ENCODE measurements around the gene OR56A5. TPM values are rescaled to one million over a fixed set of nuclear protein-coding genes. Genes with fewer than 3 reads are reported as not detected.

Gene OR56A5
- total and polyA plus RNA-seq, 2 experiments from 2014 or later = not detected

- TF ChIP-seq EZH2 (IDR thresholded peaks at IDR 0.05; ENCODE audit: insufficient read depth, poor library complexity, severe bottlenecking) (no peak), EZH2phosphoT487 (IDR thresholded peaks at IDR 0.05; ENCODE audit: insufficient read depth, low read depth) (no peak)
- Histone ChIP-seq H3K9ac (no peak overlapping the region), H4K20me1 (ENCODE audit: insufficient read depth) (no peaks in the 10 kb centered on the region), H3K27ac (no peak overlapping the region), H3K79me2 (ENCODE audit: insufficient read depth) (no peaks in the 10 kb centered on the region), H3K9me3 (ENCODE audit: low read depth) (no peaks in the 10 kb centered on the region), H3K27me3 (replicated peaks; ENCODE audit: insufficient read depth) (no peaks in the 10 kb centered on the region), H3K4me2 (ENCODE audit: unreplicated experiment) (no peak overlapping the region), H2AFZ (no peak overlapping the region), H3K36me3 (ENCODE audit: low read depth) (no peaks in the 10 kb centered on the region), H3K4me1 (ENCODE audit: insufficient read depth) (no peaks in the 10 kb centered on the region), H3K9me2 (ENCODE audit: insufficient read depth) (no peaks in the 10 kb centered on the region), H3F3A (ENCODE audit: insufficient read depth) (no peaks in the 10 kb centered on the region), H3K4me3 (no peak overlapping the region)
- 12 to 14% methylated on average over 2 of the region's 2 CpGs for WGBS, 2 experiments (ENCODE audit: low coverage in 1 of 2, low lambda C conversion rate in 2 of 2, missing lambda C conversion rate in 2 of 2)
- in situ Hi-C loops (cut with MboI) = no loop called here
- peak; percentile 19 for DNase-seq
These were observed 45.4 kb downstream of the OR56A5 start for GRCh38 chr11:5922749-5923426.

Small RNAs within 50 kb of the gene (small RNA-seq; reads per million reads assigned to genes)
- gene RNA5SP329 (ENCODE audit: low read depth, low replicate concordance) = not detected

Other genes with a start within 250 kb of the OR56A5 start
- gene OR56B1, start 232.0 kb downstream of the OR56A5 start, total RNA-seq (2014; rRNA removed; shearing (Covaris generic)) = not detected in 2 replicates
- gene OR56B1, start 232.0 kb downstream of the OR56A5 start, polyA plus RNA-seq (2016; fragmentation: Nextera tagmentation; extraction: Ambion mirVana) = not detected in 2 replicates
- 0.43 TPM in 1 of 2 replicates, not detected in the other for gene OR52N4, start 214.3 kb downstream of the OR56A5 start, total RNA-seq (2014; rRNA removed; shearing (Covaris generic))
- not detected in 2 replicates for gene OR52N4, start 214.3 kb downstream of the OR56A5 start, polyA plus RNA-seq (2016; fragmentation: Nextera tagmentation; extraction: Ambion mirVana)
- gene OR52N5, start 185.1 kb downstream of the OR56A5 start, total RNA-seq (2014; rRNA removed; shearing (Covaris generic)) = not detected in 2 replicates
- not detected in 2 replicates for gene OR52N5, start 185.1 kb downstream of the OR56A5 start, polyA plus RNA-seq (2016; fragmentation: Nextera tagmentation; extraction: Ambion mirVana)
- not detected in 2 replicates for gene OR52N1, start 177.2 kb downstream of the OR56A5 start, total RNA-seq (2014; rRNA removed; shearing (Covaris generic))
- not detected in 2 replicates for gene OR52N1, start 177.2 kb downstream of the OR56A5 start, polyA plus RNA-seq (2016; fragmentation: Nextera tagmentation; extraction: Ambion mirVana)
- gene OR52N2, start 159.6 kb downstream of the OR56A5 start, total RNA-seq (2014; rRNA removed; shearing (Covaris generic)) = not detected in 2 replicates
- not detected in 2 replicates for gene OR52N2, start 159.6 kb downstream of the OR56A5 start, polyA plus RNA-seq (2016; fragmentation: Nextera tagmentation; extraction: Ambion mirVana)
- not detected in 2 replicates for gene OR52E6, start 126.6 kb downstream of the OR56A5 start, total RNA-seq (2014; rRNA removed; shearing (Covaris generic))
- not detected in 2 replicates for gene OR52E6, start 126.6 kb downstream of the OR56A5 start, polyA plus RNA-seq (2016; fragmentation: Nextera tagmentation; extraction: Ambion mirVana)
- not detected in 2 replicates for gene OR52E8, start 110.8 kb downstream of the OR56A5 start, total RNA-seq (2014; rRNA removed; shearing (Covaris generic))
- gene OR52E8, start 110.8 kb downstream of the OR56A5 start, polyA plus RNA-seq (2016; fragmentation: Nextera tagmentation; extraction: Ambion mirVana) = not detected in 2 replicates
- not detected in 2 replicates for gene OR52E4, start 87.9 kb downstream of the OR56A5 start, total RNA-seq (2014; rRNA removed; shearing (Covaris generic))
- not detected in 2 replicates for gene OR52E4, start 87.9 kb downstream of the OR56A5 start, polyA plus RNA-seq (2016; fragmentation: Nextera tagmentation; extraction: Ambion mirVana)
- gene OR52E5, start 75.3 kb downstream of the OR56A5 start, total RNA-seq (2014; rRNA removed; shearing (Covaris generic)) = not detected in 2 replicates
- not detected in 2 replicates for gene OR52E5, start 75.3 kb downstream of the OR56A5 start, polyA plus RNA-seq (2016; fragmentation: Nextera tagmentation; extraction: Ambion mirVana)
- gene OR56A3, start 26.2 kb downstream of the OR56A5 start, total RNA-seq (2014; rRNA removed; shearing (Covaris generic)) = not detected in 2 replicates
- gene OR56A3, start 26.2 kb downstream of the OR56A5 start, polyA plus RNA-seq (2016; fragmentation: Nextera tagmentation; extraction: Ambion mirVana) = not detected in 2 replicates
- gene OR52L1, start 18.5 kb upstream of the OR56A5 start, total RNA-seq (2014; rRNA removed; shearing (Covaris generic)) = not detected in 2 replicates
- gene OR52L1, start 18.5 kb upstream of the OR56A5 start, polyA plus RNA-seq (2016; fragmentation: Nextera tagmentation; extraction: Ambion mirVana) = not detected in 2 replicates
- gene OR56A4, start 38.5 kb upstream of the OR56A5 start, total RNA-seq (2014; rRNA removed; shearing (Covaris generic)) = not detected in 2 replicates
- not detected in 2 replicates for gene OR56A4, start 38.5 kb upstream of the OR56A5 start, polyA plus RNA-seq (2016; fragmentation: Nextera tagmentation; extraction: Ambion mirVana)
- not detected in 2 replicates for gene OR56A1, start 62.3 kb upstream of the OR56A5 start, total RNA-seq (2014; rRNA removed; shearing (Covaris generic))
- not detected in 2 replicates for gene OR56A1, start 62.3 kb upstream of the OR56A5 start, polyA plus RNA-seq (2016; fragmentation: Nextera tagmentation; extraction: Ambion mirVana)
- gene OR56B4, start 139.2 kb upstream of the OR56A5 start, total RNA-seq (2014; rRNA removed; shearing (Covaris generic)) = not detected in 2 replicates
- not detected in 2 replicates for gene OR56B4, start 139.2 kb upstream of the OR56A5 start, polyA plus RNA-seq (2016; fragmentation: Nextera tagmentation; extraction: Ambion mirVana)
- not detected in 2 replicates for gene OR52B2, start 201.8 kb upstream of the OR56A5 start, total RNA-seq (2014; rRNA removed; shearing (Covaris generic))
- not detected in 2 replicates for gene OR52B2, start 201.8 kb upstream of the OR56A5 start, polyA plus RNA-seq (2016; fragmentation: Nextera tagmentation; extraction: Ambion mirVana)
- gene OR52W1, start 230.7 kb upstream of the OR56A5 start, total RNA-seq (2014; rRNA removed; shearing (Covaris generic)) = not detected in 2 replicates
- not detected in 2 replicates for gene OR52W1, start 230.7 kb upstream of the OR56A5 start, polyA plus RNA-seq (2016; fragmentation: Nextera tagmentation; extraction: Ambion mirVana)
- not detected in 2 replicates for gene C11orf42, start 237.1 kb upstream of the OR56A5 start, total RNA-seq (2014; rRNA removed; shearing (Covaris generic))
- 0.16 TPM in 1 of 2 replicates, not detected in the other for gene C11orf42, start 237.1 kb upstream of the OR56A5 start, polyA plus RNA-seq (2016; fragmentation: Nextera tagmentation; extraction: Ambion mirVana)